CD4-positive, alpha-beta T cell treated with Interleukin-15 for 1 hour (primary cell): Measurements from ENCODE around the gene GPR83.
"Not testable (repeated sequence)": the region's sequence is repeated elsewhere in the genome, so short reads cannot be mapped to it uniquely, and the experiment has no call there.

Source experiments
- DNase-seq: peaks from one replicate; pipeline ENCODE4 v3.0.0-alpha.2; 2020

GPR83 gene

GRCh38 chr11:94350850-94351563, 50.2 kb downstream of the GPR83 start:
- DNase-seq = not testable (repeated sequence)

DNA sequence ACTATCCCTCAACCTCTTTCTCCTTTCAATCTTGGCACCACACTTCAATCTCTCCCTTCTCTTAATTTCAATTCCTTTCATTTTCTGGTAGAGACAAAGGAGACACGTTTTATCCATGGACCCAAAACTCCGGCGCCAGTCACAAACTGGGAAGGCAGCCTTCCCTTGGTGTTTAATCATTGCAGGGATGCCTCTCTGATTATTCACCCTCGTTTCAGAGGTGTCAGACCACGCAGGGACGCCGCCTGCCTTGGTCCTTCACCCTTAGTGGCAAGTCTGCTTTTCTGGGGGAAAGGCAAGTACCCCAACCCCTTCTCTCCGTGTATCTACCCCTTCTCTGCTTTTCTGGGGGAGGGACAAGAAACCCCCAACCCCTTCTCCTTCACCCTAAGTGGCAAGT, 54.9 kb downstream of the GPR83 start:
- not testable (repeated sequence) for DNase-seq

- no peak for DNase-seq
Observed at GRCh38 chr11:94343495-94343894, 57.7 kb downstream of the GPR83 start.

DNA sequence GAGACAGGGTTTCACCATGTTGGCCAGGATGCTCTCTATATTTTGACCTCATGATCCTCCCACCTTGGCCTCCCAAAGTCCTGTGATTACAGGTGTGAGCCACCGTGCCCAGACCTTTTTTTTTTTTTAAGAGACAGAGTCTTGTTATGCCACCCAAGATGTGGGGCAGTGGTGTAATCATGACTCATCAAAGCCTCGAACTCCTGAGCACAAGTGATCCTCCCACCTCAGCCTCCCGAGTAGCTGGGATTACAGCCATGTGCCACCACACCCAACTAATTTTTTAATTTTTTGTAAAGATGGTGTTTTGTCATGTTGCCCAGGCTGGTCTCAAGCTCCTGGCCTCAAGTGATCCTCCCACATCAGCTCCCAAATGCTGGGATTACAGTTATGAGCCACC, 59.0 kb downstream of the GPR83 start:
- DNase-seq = no peak

GRCh38 chr11:94338651-94339050, 62.6 kb downstream of the GPR83 start:
- no peak for DNase-seq

- DNase-seq = no peak
Observed at GRCh38 chr11:94336033-94336432, 65.2 kb downstream of the GPR83 start.

DNA sequence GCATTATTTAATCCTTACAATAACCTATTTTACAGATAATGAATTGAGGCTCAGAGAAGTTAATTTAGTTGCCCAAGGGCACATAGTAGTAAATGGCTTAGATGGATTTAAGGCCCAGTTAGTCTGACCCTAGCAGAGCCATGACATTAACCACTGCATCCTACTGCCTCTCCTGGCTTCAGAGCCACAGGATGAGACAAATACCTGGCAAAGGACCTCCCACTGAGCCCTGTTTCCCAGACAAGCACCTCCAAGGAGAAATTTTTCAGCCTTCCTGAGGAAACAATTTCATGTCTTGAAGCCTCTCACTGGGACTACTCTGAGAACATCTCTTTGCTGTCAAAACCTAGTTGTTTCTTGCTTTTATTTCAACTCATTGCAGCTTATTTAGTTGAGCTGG, 68.4 kb downstream of the GPR83 start:
- no peak for DNase-seq

- DNase-seq = no peak
Observed at GRCh38 chr11:94330789-94331188, 70.4 kb downstream of the GPR83 start.

DNA sequence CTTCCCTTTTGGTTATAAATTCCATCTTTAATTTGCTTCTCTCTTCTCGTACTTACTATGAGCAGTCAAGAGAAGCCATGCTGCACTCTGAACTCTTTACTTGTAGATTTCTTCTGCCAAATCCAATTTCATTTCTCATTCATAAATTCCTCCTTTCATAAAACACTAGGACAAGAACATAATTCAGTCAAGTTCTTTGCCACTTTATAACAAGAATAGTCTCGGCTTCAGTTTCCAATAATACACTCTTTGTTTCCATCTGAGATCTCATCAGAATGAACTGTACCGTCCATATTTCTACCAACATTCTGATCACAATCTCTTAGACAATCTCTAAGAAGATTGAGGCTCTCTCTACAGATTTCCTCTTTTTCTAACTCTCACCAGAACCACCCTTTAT, 71.7 kb downstream of the GPR83 start:
- no peak for DNase-seq

GRCh38 chr11:94328587-94329080, 72.6 kb downstream of the GPR83 start:
- DNase-seq = no peak
